HEK293 (cell line): ENCODE results near the gene CAMK2D.

Experiments used
- CTCF ChIA-PET: fragments of 350-600 bp; formaldehyde crosslinking; extraction: SDS; loops from one replicate; lab custom pipeline; 2021; ENCODE audit warnings: antibody characterized with exemption; lab: Yijun Ruan, JAX
- POLR2A ChIA-PET: fragments of 300-600 bp; formaldehyde crosslinking; extraction: SDS; loops from one replicate; lab custom pipeline; 2020; ENCODE audit warnings: antibody characterized with exemption, inconsistent platforms; lab: Yijun Ruan, JAX
- H3K27ac ChIP-seq: fragments of 200-500 bp; sonication (Bioruptor generic); 2 replicates; pipeline ENCODE4 v1.5.1; 2014; ENCODE audit warnings: low read depth, low read length, control low read depth, inconsistent platforms; ENCODE audit errors: extremely low read depth
- H3K36me3 ChIP-seq, 2 experiments: fragments of 200-500 bp in 1 of 2; sonication (Bioruptor generic) in 1 of 2; 1 replicate in 1 of 2; 2 replicates in 1 of 2; pipeline ENCODE4 v1.5.1; 2014 to 2017; ENCODE audit warnings: inconsistent platforms in 2 of 2, low read length in 2 of 2; ENCODE audit not compliant: control insufficient read depth in 2 of 2, insufficient read depth in 1 of 2
- H3K4me1 ChIP-seq: fragments of 200-500 bp; sonication (Bioruptor generic); 2 replicates; pipeline ENCODE4 v1.5.1; 2014; ENCODE audit warnings: mild to moderate bottlenecking, low read length, inconsistent platforms; ENCODE audit not compliant: control insufficient read depth, insufficient read depth
- H3K4me3 ChIP-seq: 2 replicates; pipeline ENCODE4 v1.5.1; 2011; ENCODE audit warnings: low read depth, mild to moderate bottlenecking, control low read depth, low read length, moderate library complexity
- H3K9me3 ChIP-seq: fragments of 200-500 bp; sonication (Bioruptor generic); 2 replicates; pipeline ENCODE4 v1.5.1; 2014; ENCODE audit warnings: low read depth, low read length, inconsistent platforms; ENCODE audit not compliant: control insufficient read depth, insufficient read depth
- KLF7 ChIP-seq: fragments of 450-650 bp; formaldehyde crosslinking; IDR thresholded peaks from 2 replicates; pipeline ENCODE4 v1.5.1; 2016; ENCODE audit warnings: missing biosample characterization, missing genetic modification characterization, borderline replicate concordance
- MYNN ChIP-seq: fragments of 450-650 bp; formaldehyde crosslinking; IDR thresholded peaks from 2 replicates; pipeline ENCODE4 v1.5.1; 2016; ENCODE audit warnings: missing biosample characterization, missing genetic modification characterization, borderline replicate concordance
- REPIN1 ChIP-seq: fragments of 450-650 bp; formaldehyde crosslinking; IDR thresholded peaks from 2 replicates; pipeline ENCODE4 v1.5.1; 2017; ENCODE audit warnings: missing biosample characterization, missing genetic modification characterization, low read depth
- YY2 ChIP-seq: fragments of 450-650 bp; formaldehyde crosslinking; IDR thresholded peaks from 2 replicates; pipeline ENCODE4 v1.5.1; 2016; ENCODE audit warnings: missing biosample characterization, missing genetic modification characterization
- ZBTB7A ChIP-seq: fragments of 450-650 bp; formaldehyde crosslinking; IDR thresholded peaks from 2 replicates; pipeline ENCODE4 v1.5.1; 2016; ENCODE audit warnings: low read depth, missing biosample characterization, missing genetic modification characterization
- ZBTB8A ChIP-seq: fragments of 450-650 bp; formaldehyde crosslinking; IDR thresholded peaks from 2 replicates; pipeline ENCODE4 v1.5.1; 2016; ENCODE audit warnings: missing biosample characterization, missing genetic modification characterization
- ZFP41 ChIP-seq: fragments of 450-650 bp; formaldehyde crosslinking; IDR thresholded peaks from 2 replicates; pipeline ENCODE4 v1.5.1; 2016; ENCODE audit warnings: missing biosample characterization, missing genetic modification characterization, borderline replicate concordance
- ZNF114 ChIP-seq: fragments of 450-650 bp; formaldehyde crosslinking; IDR thresholded peaks from 2 replicates; pipeline ENCODE4 v1.5.0; 2017; ENCODE audit warnings: missing biosample characterization, missing genetic modification characterization
- ZNF174 ChIP-seq: fragments of 450-650 bp; formaldehyde crosslinking; IDR thresholded peaks from 2 replicates; pipeline ENCODE4 v1.5.0; 2017; ENCODE audit warnings: missing biosample characterization, mild to moderate bottlenecking, missing genetic modification characterization
- ZNF335 ChIP-seq: fragments of 450-650 bp; formaldehyde crosslinking; conservative IDR thresholded peaks from 2 replicates; pipeline ENCODE4 v1.5.1; 2016; ENCODE audit warnings: missing biosample characterization, missing genetic modification characterization
- ZNF391 ChIP-seq: fragments of 450-650 bp; formaldehyde crosslinking; IDR thresholded peaks from 2 replicates; pipeline ENCODE4 v1.5.1; 2016; ENCODE audit warnings: low read depth, missing biosample characterization, missing genetic modification characterization, borderline replicate concordance
- ZNF394 ChIP-seq: fragments of 450-650 bp; formaldehyde crosslinking; IDR thresholded peaks from 2 replicates; pipeline ENCODE4 v1.5.1; 2016; ENCODE audit warnings: missing biosample characterization, missing genetic modification characterization, mild to moderate bottlenecking, moderate library complexity, borderline replicate concordance
- ZNF423 ChIP-seq: fragments of 450-650 bp; formaldehyde crosslinking; IDR thresholded peaks from 2 replicates; pipeline ENCODE4 v1.5.1; 2016; ENCODE audit warnings: missing biosample characterization, missing genetic modification characterization
- ZNF473 ChIP-seq: fragments of 450-650 bp; formaldehyde crosslinking; IDR thresholded peaks from 2 replicates; pipeline ENCODE4 v1.5.1; 2017; ENCODE audit warnings: missing biosample characterization, missing genetic modification characterization
- ZNF529 ChIP-seq: fragments of 450-650 bp; formaldehyde crosslinking; IDR thresholded peaks from 2 replicates; pipeline ENCODE4 v1.5.1; 2017; ENCODE audit warnings: missing genetic modification characterization, missing biosample characterization; ENCODE audit not compliant: insufficient replicate concordance
- ZNF549 ChIP-seq: fragments of 450-650 bp; IDR thresholded peaks from 2 replicates; pipeline ENCODE4 v1.5.1; 2018; ENCODE audit warnings: missing biosample characterization, missing genetic modification characterization, mild to moderate bottlenecking, inconsistent platforms, moderate library complexity
- ZNF558 ChIP-seq: fragments of 450-650 bp; formaldehyde crosslinking; IDR thresholded peaks from 2 replicates; pipeline ENCODE4 v1.5.1; 2016; ENCODE audit warnings: missing biosample characterization, missing genetic modification characterization
- TF ChIP-seq, protein P1 (sequence below): fragments of 450-650 bp; formaldehyde crosslinking; IDR thresholded peaks from 2 replicates; pipeline ENCODE4 v1.5.1; 2017; ENCODE audit warnings: missing biosample characterization, missing genetic modification characterization
- TF ChIP-seq, protein P2 (sequence below): fragments of 450-650 bp; formaldehyde crosslinking; IDR thresholded peaks from 2 replicates; pipeline ENCODE4 v1.5.1; 2016; ENCODE audit warnings: missing biosample characterization, missing genetic modification characterization
- TF ChIP-seq, protein P3 (sequence below): fragments of 450-650 bp; formaldehyde crosslinking; IDR thresholded peaks from 2 replicates; pipeline ENCODE4 v1.5.1; 2016; ENCODE audit warnings: missing biosample characterization, missing genetic modification characterization
- TF ChIP-seq, protein P4 (sequence below): fragments of 450-650 bp; formaldehyde crosslinking; IDR thresholded peaks from 2 replicates; pipeline ENCODE4 v1.5.1; 2016; ENCODE audit warnings: missing biosample characterization, missing genetic modification characterization
- TF ChIP-seq, protein P5 (sequence below): fragments of 450-650 bp; formaldehyde crosslinking; IDR thresholded peaks from 2 replicates; pipeline ENCODE4 v1.5.1; 2016; ENCODE audit warnings: missing biosample characterization, missing genetic modification characterization

The CAMK2D gene

DNA sequence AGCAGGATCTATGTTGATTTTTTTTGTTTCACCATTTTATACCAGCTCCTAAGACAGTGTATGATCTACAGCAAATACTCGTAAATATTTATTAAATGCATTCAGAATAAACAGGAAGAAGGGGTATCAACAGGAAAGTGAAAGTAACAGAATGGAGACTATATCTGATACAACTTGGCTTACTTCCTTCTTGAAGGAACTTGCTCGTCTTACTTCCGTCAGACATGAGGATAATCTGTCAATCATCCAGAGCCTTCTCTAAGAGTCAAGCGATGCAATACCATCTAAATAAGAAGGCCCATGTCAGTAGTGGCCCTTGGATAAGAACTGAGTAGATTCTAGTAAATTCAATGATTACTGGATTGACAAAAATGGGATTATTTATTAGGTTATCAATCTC lies 84.2 kb downstream of the CAMK2D start:
- peaks cover 4% of the 10 kb centered on the region for H3K4me1 ChIP-seq
- no peak overlapping the region for H3K4me3 ChIP-seq
- H3K36me3 ChIP-seq: no peaks in the 10 kb centered on the region
- CTCF ChIA-PET: interaction anchor here (0.6 kb wide), 1 partner anchor 128 kb away, joined by 3 read pairs; no protein-coding TSS in a partner anchor
- TF ChIP-seq YY2 (tag by site-specific recombination) (no peak), ZBTB8A (tag by site-specific recombination) (no peak), ZNF529 (tag by site-specific recombination) (no peak)
- TF ChIP-seq, protein P1, sequence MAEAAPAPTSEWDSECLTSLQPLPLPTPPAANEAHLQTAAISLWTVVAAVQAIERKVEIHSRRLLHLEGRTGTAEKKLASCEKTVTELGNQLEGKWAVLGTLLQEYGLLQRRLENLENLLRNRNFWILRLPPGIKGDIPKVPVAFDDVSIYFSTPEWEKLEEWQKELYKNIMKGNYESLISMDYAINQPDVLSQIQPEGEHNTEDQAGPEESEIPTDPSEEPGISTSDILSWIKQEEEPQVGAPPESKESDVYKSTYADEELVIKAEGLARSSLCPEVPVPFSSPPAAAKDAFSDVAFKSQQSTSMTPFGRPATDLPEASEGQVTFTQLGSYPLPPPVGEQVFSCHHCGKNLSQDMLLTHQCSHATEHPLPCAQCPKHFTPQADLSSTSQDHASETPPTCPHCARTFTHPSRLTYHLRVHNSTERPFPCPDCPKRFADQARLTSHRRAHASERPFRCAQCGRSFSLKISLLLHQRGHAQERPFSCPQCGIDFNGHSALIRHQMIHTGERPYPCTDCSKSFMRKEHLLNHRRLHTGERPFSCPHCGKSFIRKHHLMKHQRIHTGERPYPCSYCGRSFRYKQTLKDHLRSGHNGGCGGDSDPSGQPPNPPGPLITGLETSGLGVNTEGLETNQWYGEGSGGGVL: no peak
- no peaks in the 10 kb centered on the region for H3K9me3 ChIP-seq
- POLR2A ChIA-PET: no interaction called here
- H3K27ac ChIP-seq: no peak overlapping the region

DNA sequence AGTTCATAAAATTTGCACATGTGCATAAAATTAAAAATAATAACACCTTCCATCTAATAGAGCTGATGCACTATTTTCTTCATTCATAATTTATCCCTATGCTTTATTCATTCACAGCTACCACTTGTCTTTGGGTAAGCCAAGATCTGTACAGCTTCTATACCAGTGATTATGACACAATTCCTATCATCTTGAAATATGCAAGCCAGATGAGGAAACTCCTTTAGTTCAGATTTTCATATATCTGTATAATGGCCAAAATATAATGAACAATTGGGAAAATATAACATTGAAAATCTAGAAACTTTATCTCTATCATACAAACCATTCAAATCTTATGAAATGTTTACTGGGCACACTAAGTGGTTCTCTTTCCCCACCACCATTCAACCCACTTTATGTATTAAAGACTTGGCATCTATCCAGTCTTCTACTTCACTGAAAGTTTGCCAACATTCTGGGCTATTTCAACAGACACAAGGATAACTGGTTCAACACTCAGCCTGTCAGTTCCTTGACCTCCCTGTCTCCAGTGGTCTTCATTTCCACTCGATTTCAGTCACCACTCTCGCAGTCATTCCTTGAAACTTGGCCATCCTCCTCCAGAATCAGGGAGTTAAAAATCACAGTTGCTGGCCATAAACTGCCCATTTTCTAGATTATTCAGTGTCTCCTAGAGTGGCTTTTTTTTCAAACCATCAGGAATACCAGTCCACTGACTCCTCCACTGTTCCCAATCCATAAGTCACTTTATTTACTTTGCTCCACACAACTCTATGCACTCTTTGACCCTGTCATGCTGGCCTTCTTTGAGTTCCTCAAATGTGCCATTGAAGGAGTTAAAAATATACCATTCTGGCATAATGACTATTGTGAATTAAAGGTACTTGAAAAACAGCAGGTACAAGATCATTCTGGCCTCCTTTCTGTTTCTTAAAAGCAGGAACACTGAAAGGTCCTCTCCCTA lies 85.5 kb downstream of the CAMK2D start:
- POLR2A ChIA-PET: no interaction called here
- no peak overlapping the region for H3K4me3 ChIP-seq
- CTCF ChIA-PET: interaction anchor here (0.6 to 0.7 kb wide), 2 partner anchors 13 to 101 kb away, joined by 5 read pairs; no protein-coding TSS in a partner anchor
- H3K9me3 ChIP-seq: no peaks in the 10 kb centered on the region
- H3K36me3 ChIP-seq: no peaks in the 10 kb centered on the region
- H3K4me1 ChIP-seq: peaks cover 4% of the 10 kb centered on the region
- H3K27ac ChIP-seq: no peak overlapping the region
- TF ChIP-seq KLF7 (tag by site-specific recombination) (no peak), ZNF391 (no peak), ZNF394 (no peak), REPIN1 (tag by site-specific recombination) (no peak), ZNF335 (tag by site-specific recombination) (no peak), ZNF558 (tag by site-specific recombination) (no peak)
- TF ChIP-seq, all 188 proteins: peak for 0

DNA sequence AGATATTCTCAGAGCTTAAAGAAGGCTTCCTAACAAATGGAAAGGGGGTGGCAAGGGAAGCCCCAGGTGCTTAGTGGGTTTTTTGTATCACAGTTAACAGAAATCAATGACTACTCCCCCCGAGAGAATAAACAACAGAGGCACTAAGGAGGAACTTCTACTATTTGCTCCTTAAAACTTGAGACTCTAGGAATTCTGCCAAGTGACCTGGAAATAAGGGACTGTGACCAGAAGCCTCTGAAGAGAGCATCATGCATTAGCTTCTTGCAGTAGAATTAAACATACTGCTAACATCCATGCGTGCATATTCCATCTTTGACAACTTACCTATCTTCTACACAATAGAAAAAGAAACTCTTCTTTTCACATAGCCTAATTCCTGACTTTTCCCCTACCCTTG lies 86.8 kb downstream of the CAMK2D start:
- Histone ChIP-seq H3K9me3 (no peaks in the 10 kb centered on the region), H3K4me3 (no peak overlapping the region), H3K36me3 (no peaks in the 10 kb centered on the region), H3K27ac (no peak overlapping the region), H3K4me1 (peaks cover 4% of the 10 kb centered on the region)
- POLR2A ChIA-PET: no interaction called here
- CTCF ChIA-PET: interaction anchor here (0.6 kb wide), 1 partner anchor 187 kb away, joined by 3 read pairs; no protein-coding TSS in a partner anchor
- TF ChIP-seq ZFP41 (tag by site-specific recombination): no peak
- TF ChIP-seq, protein P2, sequence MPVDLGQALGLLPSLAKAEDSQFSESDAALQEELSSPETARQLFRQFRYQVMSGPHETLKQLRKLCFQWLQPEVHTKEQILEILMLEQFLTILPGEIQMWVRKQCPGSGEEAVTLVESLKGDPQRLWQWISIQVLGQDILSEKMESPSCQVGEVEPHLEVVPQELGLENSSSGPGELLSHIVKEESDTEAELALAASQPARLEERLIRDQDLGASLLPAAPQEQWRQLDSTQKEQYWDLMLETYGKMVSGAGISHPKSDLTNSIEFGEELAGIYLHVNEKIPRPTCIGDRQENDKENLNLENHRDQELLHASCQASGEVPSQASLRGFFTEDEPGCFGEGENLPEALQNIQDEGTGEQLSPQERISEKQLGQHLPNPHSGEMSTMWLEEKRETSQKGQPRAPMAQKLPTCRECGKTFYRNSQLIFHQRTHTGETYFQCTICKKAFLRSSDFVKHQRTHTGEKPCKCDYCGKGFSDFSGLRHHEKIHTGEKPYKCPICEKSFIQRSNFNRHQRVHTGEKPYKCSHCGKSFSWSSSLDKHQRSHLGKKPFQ: no peak
- no peak for TF ChIP-seq ZNF423 (tag by site-specific recombination)
- TF ChIP-seq ZNF549 (tag by site-specific recombination): no peak
- no peak for TF ChIP-seq ZNF473 (tag by site-specific recombination)
- TF ChIP-seq, protein P3, sequence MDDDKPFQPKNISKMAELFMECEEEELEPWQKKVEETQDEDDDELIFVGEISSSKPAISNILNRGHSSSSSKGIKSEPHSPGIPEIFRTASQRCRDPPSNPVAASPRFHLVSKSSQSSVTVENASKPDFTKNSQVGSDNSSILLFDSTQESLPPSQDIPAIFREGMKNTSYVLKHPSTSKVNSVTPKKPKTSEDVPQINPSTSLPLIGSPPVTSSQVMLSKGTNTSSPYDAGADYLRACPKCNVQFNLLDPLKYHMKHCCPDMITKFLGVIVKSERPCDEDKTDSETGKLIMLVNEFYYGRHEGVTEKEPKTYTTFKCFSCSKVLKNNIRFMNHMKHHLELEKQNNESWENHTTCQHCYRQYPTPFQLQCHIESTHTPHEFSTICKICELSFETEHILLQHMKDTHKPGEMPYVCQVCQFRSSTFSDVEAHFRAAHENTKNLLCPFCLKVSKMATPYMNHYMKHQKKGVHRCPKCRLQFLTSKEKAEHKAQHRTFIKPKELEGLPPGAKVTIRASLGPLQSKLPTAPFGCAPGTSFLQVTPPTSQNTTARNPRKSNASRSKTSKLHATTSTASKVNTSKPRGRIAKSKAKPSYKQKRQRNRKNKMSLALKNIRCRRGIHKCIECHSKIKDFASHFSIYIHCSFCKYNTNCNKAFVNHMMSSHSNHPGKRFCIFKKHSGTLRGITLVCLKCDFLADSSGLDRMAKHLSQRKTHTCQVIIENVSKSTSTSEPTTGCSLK (tag by site-specific recombination): no peak
- TF ChIP-seq, protein P4, sequence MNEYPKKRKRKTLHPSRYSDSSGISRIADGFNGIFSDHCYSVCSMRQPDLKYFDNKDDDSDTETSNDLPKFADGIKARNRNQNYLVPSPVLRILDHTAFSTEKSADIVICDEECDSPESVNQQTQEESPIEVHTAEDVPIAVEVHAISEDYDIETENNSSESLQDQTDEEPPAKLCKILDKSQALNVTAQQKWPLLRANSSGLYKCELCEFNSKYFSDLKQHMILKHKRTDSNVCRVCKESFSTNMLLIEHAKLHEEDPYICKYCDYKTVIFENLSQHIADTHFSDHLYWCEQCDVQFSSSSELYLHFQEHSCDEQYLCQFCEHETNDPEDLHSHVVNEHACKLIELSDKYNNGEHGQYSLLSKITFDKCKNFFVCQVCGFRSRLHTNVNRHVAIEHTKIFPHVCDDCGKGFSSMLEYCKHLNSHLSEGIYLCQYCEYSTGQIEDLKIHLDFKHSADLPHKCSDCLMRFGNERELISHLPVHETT (tag by site-specific recombination): no peak
- no peak for TF ChIP-seq ZNF114 (tag by site-specific recombination)
- no peak for TF ChIP-seq ZBTB7A (tag by site-specific recombination)
- TF ChIP-seq, protein P5, sequence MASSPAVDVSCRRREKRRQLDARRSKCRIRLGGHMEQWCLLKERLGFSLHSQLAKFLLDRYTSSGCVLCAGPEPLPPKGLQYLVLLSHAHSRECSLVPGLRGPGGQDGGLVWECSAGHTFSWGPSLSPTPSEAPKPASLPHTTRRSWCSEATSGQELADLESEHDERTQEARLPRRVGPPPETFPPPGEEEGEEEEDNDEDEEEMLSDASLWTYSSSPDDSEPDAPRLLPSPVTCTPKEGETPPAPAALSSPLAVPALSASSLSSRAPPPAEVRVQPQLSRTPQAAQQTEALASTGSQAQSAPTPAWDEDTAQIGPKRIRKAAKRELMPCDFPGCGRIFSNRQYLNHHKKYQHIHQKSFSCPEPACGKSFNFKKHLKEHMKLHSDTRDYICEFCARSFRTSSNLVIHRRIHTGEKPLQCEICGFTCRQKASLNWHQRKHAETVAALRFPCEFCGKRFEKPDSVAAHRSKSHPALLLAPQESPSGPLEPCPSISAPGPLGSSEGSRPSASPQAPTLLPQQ: no peak
- no peak for TF ChIP-seq MYNN (tag by site-specific recombination)
- TF ChIP-seq ZNF174 (tag by site-specific recombination): no peak
